LNCaP clone FGC (cell line): ENCODE data around the gene URI1.

ENCODE experiments used
- DNase-seq: peaks from one replicate; pipeline ENCODE4 v3.0.0-alpha.2; 2011; ENCODE audit warnings: low read depth
- H3K4me3 ChIP-seq: 2 replicates; pipeline ENCODE4 v1.5.1; 2011; ENCODE audit warnings: mild to moderate bottlenecking, low read depth, low read length, control low read depth
- CTCF ChIP-seq: IDR thresholded peaks from 2 replicates; pipeline ENCODE4 v1.5.1; 2012; ENCODE audit warnings: mild to moderate bottlenecking; ENCODE audit not compliant: control insufficient read depth, insufficient read depth; ENCODE audit errors: extremely low read depth

URI1 gene

GRCh38 chr19:30044273-30045248 is 102.5 kb downstream of the URI1 start:
- no peak for DNase-seq
- no peak for TF ChIP-seq CTCF
- H3K4me3 ChIP-seq: no peak overlapping the region

- no peak for DNase-seq
- TF ChIP-seq CTCF: peak; percentile 72
- H3K4me3 ChIP-seq: no peak overlapping the region
Measured at GRCh38 chr19:30046522-30046921, 104.5 kb downstream of the URI1 start.

- no peak overlapping the region for H3K4me3 ChIP-seq
- no peak for TF ChIP-seq CTCF
- DNase-seq: no peak
Measured at GRCh38 chr19:30047432-30047831, 105.4 kb downstream of the URI1 start.

GRCh38 chr19:30049226-30049625 is 107.2 kb downstream of the URI1 start:
- no peak overlapping the region for H3K4me3 ChIP-seq
- DNase-seq: no peak
- no peak for TF ChIP-seq CTCF

- no peak for DNase-seq
- no peak for TF ChIP-seq CTCF
- no peak overlapping the region for H3K4me3 ChIP-seq
Measured at GRCh38 chr19:30049846-30050667, 108.0 kb downstream of the URI1 start.

GRCh38 chr19:30052122-30053075 is 110.4 kb downstream of the URI1 start:
- H3K4me3 ChIP-seq: no peak overlapping the region
- no peak for DNase-seq
- no peak for TF ChIP-seq CTCF
